IPS-NIHi7 (cell line): Measurements from ENCODE around the gene ODF4.
"Not testable (repeated sequence)": the region's sequence is repeated elsewhere in the genome, so short reads cannot be mapped to it uniquely, and the experiment has no call there.

ENCODE experiments used
- DNase-seq: peaks from one replicate; pipeline ENCODE4 v3.0.0; 2012; ENCODE audit warnings: mixed read lengths; ENCODE audit errors: extremely low spot score

ODF4 gene

DNA sequence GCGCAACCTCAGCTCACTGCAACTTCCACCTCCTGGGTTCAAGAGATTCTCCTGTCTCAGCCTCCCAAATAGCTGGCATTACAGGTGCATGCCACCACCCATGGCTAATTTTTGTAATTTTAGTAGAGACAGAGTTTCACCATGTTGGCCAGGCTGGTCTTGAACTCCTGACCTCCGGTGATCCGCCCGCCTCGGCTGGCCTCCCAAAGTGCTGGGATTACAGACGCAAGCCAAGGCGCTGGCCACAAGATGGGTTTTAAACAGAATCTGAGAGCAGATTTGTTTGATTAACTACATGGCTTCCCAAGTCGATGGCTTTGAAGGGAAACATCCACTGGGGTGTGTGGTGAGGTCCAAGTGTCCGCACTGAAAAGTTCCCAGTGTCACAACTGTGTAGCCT lies 54.9 kb downstream of the ODF4 start:
- not testable (repeated sequence) for DNase-seq
